ENCODE measurements around the gene UNC5C. TPM values are rescaled to one million over a fixed set of nuclear protein-coding genes. Genes with fewer than 3 reads are reported as not detected.

Gene UNC5C
- total and polyA plus RNA-seq, 2 donors from 2014 or later, result 0.84 to 3.1 TPM

DNA sequence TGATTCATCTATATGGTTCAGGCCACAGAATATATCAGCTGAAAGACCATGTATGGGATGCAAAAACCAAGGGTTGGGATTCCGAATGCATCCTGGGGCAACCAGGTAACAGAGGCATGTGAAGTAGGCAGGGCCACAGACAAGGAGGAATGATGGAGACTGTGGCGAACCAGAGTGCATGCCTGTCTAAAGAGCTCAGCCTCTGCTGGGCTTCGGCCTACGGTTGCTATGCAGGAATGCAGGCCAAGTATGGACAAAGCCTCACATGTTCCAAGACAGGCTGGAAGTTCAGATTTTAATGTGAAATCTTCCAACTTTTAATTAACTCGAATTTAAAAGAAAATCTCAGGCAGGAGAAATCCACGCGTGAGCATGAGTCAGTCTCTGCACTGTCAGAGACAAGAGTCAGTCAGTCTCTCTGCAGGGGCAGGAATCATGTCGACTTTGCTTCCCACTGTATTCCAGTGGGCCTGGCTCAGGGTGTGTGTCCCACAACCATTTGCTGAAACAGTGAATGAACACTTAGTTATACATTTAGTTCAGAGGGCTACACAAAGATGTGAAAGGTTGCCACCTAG, 344.4 kb downstream of the UNC5C start:
- Histone ChIP-seq H3K27me3 (ENCODE audit: control insufficient read depth, insufficient read depth, low read length) (no peaks in the 10 kb centered on the region), H3K36me3 (ENCODE audit: control insufficient read depth in 2 of 3, insufficient read depth in 3 of 3, low read length in 3 of 3) (peaks cover 0 to 4% (median 0%) of the 10 kb centered on the region in 3 donors), H3K4me1 (ENCODE audit: control insufficient read depth in 2 of 3, insufficient read depth in 2 of 3, low read depth in 1 of 3, low read length in 3 of 3) (no peaks in the 10 kb centered on the region), H3K9ac (ENCODE audit: low read length in 3 of 3) (no peak overlapping the region), H3K27ac (ENCODE audit: low read depth in 2 of 2, low read length in 2 of 2) (no peak overlapping the region), H3K4me3 (ENCODE audit: low read length in 3 of 3) (no peak overlapping the region), H3K9me3 (ENCODE audit: control insufficient read depth in 2 of 3, insufficient read depth in 1 of 3, low read length in 3 of 3) (no peaks in the 10 kb centered on the region)
- FAIRE-seq (no peak), DNase-seq (no peak)
- TF ChIP-seq, protein P1, sequence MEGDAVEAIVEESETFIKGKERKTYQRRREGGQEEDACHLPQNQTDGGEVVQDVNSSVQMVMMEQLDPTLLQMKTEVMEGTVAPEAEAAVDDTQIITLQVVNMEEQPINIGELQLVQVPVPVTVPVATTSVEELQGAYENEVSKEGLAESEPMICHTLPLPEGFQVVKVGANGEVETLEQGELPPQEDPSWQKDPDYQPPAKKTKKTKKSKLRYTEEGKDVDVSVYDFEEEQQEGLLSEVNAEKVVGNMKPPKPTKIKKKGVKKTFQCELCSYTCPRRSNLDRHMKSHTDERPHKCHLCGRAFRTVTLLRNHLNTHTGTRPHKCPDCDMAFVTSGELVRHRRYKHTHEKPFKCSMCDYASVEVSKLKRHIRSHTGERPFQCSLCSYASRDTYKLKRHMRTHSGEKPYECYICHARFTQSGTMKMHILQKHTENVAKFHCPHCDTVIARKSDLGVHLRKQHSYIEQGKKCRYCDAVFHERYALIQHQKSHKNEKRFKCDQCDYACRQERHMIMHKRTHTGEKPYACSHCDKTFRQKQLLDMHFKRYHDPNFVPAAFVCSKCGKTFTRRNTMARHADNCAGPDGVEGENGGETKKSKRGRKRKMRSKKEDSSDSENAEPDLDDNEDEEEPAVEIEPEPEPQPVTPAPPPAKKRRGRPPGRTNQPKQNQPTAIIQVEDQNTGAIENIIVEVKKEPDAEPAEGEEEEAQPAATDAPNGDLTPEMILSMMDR (IDR thresholded peaks at IDR 0.05; ENCODE audit: borderline replicate concordance, extremely low read depth, insufficient read depth), result no peak
- intact Hi-C loops (cut with DNase I), result no loop called here

DNA sequence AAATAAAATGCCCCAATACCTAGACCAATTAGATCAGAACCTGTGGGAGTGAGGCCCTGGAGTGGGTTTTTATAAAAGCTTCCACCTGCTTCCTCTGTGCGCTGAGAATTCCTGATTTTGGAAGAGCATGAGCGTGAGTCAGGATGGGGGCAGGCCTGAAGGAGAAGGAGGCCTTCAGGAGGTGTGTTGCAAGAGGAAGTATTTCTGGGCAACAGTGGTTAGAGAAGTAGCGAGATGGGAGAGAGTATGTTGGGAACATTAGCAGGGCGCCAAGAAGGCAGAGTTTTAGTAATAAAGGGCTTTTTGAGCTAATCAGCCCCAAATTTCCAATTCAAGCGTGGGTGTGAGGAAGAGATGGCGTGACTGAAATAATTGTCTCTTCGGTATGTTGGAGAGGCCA, 349.8 kb downstream of the UNC5C start:
- no peaks in the 10 kb centered on the region for H3K9me3 ChIP-seq (ENCODE audit: control insufficient read depth in 2 of 3, insufficient read depth in 1 of 3, low read length in 3 of 3)
- no peak overlapping the region for H3K9ac ChIP-seq (ENCODE audit: low read length in 3 of 3)
- DNase-seq (no peak), FAIRE-seq (no peak)
- no peaks in the 10 kb centered on the region for H3K27me3 ChIP-seq (ENCODE audit: control insufficient read depth, insufficient read depth, low read length)
- H3K4me3 ChIP-seq (ENCODE audit: low read length in 3 of 3), result no peak overlapping the region
- H3K36me3 ChIP-seq (ENCODE audit: control insufficient read depth in 2 of 3, insufficient read depth in 3 of 3, low read length in 3 of 3), result no peaks in the 10 kb centered on the region
- intact Hi-C loops (cut with DNase I), result no loop called here
- TF ChIP-seq, protein P1 (IDR thresholded peaks at IDR 0.05; ENCODE audit: borderline replicate concordance, extremely low read depth, insufficient read depth), result no peak
- H3K27ac ChIP-seq (ENCODE audit: low read depth in 2 of 2, low read length in 2 of 2), result no peak overlapping the region
- H3K4me1 ChIP-seq (ENCODE audit: control insufficient read depth in 2 of 3, insufficient read depth in 2 of 3, low read depth in 1 of 3, low read length in 3 of 3), result no peaks in the 10 kb centered on the region

DNA sequence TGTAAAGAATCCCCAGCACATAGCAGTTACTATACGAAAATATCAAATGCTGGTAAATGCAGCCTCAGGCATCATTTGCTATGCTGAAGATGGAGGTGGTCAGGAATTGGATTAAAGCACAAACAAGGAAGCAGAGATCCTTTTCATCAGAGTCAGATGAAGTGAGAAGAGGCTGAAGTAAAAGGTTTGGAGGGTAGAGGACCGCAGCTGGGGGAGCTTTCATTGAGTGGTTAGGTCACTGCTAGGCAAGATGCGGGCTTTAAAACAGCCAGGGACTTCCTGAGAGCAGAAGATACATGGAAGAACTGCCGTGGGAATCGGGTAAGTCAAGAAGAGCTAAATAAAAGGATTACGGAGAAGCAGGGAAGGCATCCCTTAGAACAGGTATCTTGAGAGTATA, 351.4 kb downstream of the UNC5C start:
- Histone ChIP-seq H3K36me3 (ENCODE audit: control insufficient read depth in 2 of 3, insufficient read depth in 3 of 3, low read length in 3 of 3) (no peaks in the 10 kb centered on the region), H3K4me3 (ENCODE audit: low read length in 3 of 3) (no peak overlapping the region), H3K4me1 (ENCODE audit: control insufficient read depth in 2 of 3, insufficient read depth in 2 of 3, low read depth in 1 of 3, low read length in 3 of 3) (no peaks in the 10 kb centered on the region), H3K27ac (ENCODE audit: low read depth in 2 of 2, low read length in 2 of 2) (no peak overlapping the region), H3K9me3 (ENCODE audit: control insufficient read depth in 2 of 3, insufficient read depth in 1 of 3, low read length in 3 of 3) (no peaks in the 10 kb centered on the region), H3K9ac (ENCODE audit: low read length in 3 of 3) (no peak overlapping the region), H3K27me3 (ENCODE audit: control insufficient read depth, insufficient read depth, low read length) (no peaks in the 10 kb centered on the region)
- FAIRE-seq, result no peak
- intact Hi-C loops (cut with DNase I), result no loop called here
- peak in 1 of 5 donors; percentile 39 for DNase-seq
- TF ChIP-seq, protein P1 (IDR thresholded peaks at IDR 0.05; ENCODE audit: borderline replicate concordance, extremely low read depth, insufficient read depth), result no peak
